GM12873 (cell line): ENCODE data around the gene FAM193A.

Source experiments
- TF ChIP-seq, protein P1 (sequence below): IDR thresholded peaks from 2 replicates; pipeline ENCODE4 v1.5.1; 2012; ENCODE audit warnings: low read depth, mild to moderate bottlenecking, moderate library complexity, low read length, control low read depth; ENCODE audit not compliant: insufficient read depth; ENCODE audit errors: missing control alignments

The FAM193A gene

DNA sequence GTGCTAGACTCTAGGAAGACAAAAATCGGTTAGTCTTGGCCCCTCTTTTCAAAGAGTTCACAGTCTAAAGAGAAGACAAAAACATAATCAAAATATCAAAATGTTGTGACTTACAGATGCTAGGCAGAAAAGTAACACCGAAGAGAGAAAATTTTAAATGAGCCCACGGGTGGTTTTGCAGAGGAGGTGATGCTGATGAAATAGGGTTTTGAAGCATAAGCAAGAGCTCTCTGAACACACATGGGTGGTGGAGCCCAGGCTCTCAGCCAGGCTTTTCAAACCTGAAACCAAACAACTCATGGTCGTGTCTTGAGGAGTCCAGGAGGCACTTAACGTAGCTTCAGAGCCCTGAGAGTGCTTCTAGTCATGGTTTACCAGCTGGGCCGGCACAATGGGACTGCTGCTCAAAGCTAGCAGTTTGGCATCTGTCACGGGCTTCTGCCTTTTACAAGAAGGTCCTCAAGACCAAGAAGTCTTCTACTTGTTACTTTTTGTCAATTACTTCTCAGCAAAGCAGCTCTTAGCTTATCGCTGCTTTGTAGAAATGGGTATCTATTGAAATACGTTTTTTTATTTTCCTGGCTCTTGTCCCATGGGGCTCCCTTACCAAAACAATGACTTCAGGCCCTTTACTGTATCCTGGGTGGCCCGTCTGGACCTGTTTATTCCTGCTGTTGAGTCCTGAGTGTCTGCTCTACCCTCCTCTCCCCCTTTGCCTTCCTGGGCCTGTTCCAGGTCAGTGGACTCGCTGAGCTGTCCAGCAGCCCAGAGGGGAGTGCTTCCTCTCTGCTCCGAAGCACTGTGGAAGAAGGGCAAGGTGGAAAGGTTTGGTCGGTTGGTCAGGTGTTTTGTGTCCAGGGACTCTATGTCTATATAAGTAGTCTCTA is 150.2 kb downstream of the FAM193A start:
- TF ChIP-seq, protein P1, sequence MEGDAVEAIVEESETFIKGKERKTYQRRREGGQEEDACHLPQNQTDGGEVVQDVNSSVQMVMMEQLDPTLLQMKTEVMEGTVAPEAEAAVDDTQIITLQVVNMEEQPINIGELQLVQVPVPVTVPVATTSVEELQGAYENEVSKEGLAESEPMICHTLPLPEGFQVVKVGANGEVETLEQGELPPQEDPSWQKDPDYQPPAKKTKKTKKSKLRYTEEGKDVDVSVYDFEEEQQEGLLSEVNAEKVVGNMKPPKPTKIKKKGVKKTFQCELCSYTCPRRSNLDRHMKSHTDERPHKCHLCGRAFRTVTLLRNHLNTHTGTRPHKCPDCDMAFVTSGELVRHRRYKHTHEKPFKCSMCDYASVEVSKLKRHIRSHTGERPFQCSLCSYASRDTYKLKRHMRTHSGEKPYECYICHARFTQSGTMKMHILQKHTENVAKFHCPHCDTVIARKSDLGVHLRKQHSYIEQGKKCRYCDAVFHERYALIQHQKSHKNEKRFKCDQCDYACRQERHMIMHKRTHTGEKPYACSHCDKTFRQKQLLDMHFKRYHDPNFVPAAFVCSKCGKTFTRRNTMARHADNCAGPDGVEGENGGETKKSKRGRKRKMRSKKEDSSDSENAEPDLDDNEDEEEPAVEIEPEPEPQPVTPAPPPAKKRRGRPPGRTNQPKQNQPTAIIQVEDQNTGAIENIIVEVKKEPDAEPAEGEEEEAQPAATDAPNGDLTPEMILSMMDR: no peak

DNA sequence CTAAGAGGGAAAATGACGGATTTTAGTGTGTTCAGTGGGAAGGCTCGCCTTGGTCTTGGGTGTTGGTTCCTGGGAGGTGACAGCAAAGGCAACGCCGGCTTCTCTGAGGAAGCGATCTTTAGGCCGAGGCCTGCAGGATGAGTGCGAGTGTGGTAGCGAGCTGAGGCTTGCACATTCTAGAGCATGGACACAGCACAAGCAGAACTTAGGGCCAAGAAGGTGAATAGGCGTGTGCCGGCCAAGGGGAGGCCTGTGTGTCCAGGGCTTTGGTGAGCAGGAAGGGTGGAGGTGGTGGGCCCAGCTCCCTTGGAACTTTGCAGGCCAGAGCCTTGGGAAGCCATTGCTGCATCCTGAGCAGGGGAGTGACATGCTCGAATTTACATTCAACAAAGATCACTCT is 151.8 kb downstream of the FAM193A start:
- TF ChIP-seq, protein P1: no peak

- TF ChIP-seq, protein P1: no peak
These were observed 152.2 kb downstream of the FAM193A start for GRCh38 chr4:2688697-2689096.

GRCh38 chr4:2689114-2689513 is 152.7 kb downstream of the FAM193A start:
- TF ChIP-seq, protein P1: no peak

GRCh38 chr4:2689825-2690700 is 153.6 kb downstream of the FAM193A start:
- TF ChIP-seq, protein P1: no peak

DNA sequence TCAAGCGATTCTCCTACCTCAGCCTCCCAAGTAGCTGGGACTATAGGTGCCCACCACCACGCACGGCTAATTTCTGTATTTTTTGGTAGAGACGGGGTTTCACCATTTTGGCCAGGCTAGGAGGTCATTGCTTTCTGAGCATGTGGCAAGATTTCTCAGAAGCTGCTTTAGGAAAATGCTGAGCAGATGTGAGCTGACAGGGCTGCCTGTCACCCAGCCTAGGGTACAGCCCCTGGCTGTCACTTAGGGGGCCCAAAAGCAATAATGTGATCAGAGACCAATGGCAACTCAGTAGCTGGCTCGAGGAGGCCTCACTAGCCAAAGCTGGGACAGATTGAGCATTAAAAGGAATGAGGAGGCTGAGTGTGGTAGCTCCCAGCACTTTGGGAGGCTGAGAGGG is 154.9 kb downstream of the FAM193A start:
- TF ChIP-seq, protein P1: no peak

- TF ChIP-seq, protein P1: no peak
These were observed 155.5 kb downstream of the FAM193A start for GRCh38 chr4:2691952-2692435.
